ENCODE data around the gene MN1. TPM values are rescaled to one million over a fixed set of nuclear protein-coding genes. Genes with fewer than 3 reads are reported as not detected.

Gene MN1
- total RNA-seq, 2 donors from 2014 or later: 1.0 to 5.6 TPM

GRCh38 chr22:27713461-27713860 is 88.1 kb downstream of the MN1 start:
- no peak for ATAC-seq
- H3K4me3 ChIP-seq: no peak overlapping the region
- WGBS, 2 donors: 57 to 74% methylated on average over 4 of the region's 4 CpGs
- H3K4me1 ChIP-seq: no peaks in the 10 kb centered on the region
- H3K9me3 ChIP-seq: no peaks in the 10 kb centered on the region
- no peak for DNase-seq
- no peaks in the 10 kb centered on the region for H3K27me3 ChIP-seq
- no peak for TF ChIP-seq POLR2A (IDR thresholded peaks at IDR 0.05)
- no peak for TF ChIP-seq CTCF (IDR thresholded peaks at IDR 0.05)
- H3K36me3 ChIP-seq (replicated peaks in 1 of 2; ENCODE audit: insufficient read depth in 1 of 2, low read depth in 2 of 2): no peaks in the 10 kb centered on the region
- intact Hi-C loops (cut with DNase I): no loop called here
- H3K27ac ChIP-seq: no peak overlapping the region

GRCh38 chr22:27711756-27712155 is 89.8 kb downstream of the MN1 start:
- no peaks in the 10 kb centered on the region for H3K27me3 ChIP-seq

GRCh38 chr22:27711012-27711411 is 90.5 kb downstream of the MN1 start:
- TF ChIP-seq CTCF (IDR thresholded peaks at IDR 0.05) (no peak), POLR2A (IDR thresholded peaks at IDR 0.05) (no peak)
- no peak overlapping the region for H3K4me3 ChIP-seq
- intact Hi-C loops (cut with DNase I): no loop called here
- WGBS, 2 donors: 86 to 92% methylated on average over 2 to 3 of the region's 3 CpGs
- H3K27me3 ChIP-seq: no peaks in the 10 kb centered on the region
- H3K4me1 ChIP-seq: no peaks in the 10 kb centered on the region
- ATAC-seq: no peak
- H3K9me3 ChIP-seq: no peaks in the 10 kb centered on the region
- no peak overlapping the region for H3K27ac ChIP-seq
- no peak for DNase-seq
- H3K36me3 ChIP-seq (replicated peaks in 1 of 2; ENCODE audit: insufficient read depth in 1 of 2, low read depth in 2 of 2): no peaks in the 10 kb centered on the region

More at GRCh38 chr22:27711756-27712155, 89.8 kb downstream of the MN1 start:
- Histone ChIP-seq H3K36me3 (replicated peaks in 1 of 2; ENCODE audit: insufficient read depth in 1 of 2, low read depth in 2 of 2) (no peaks in the 10 kb centered on the region), H3K4me1 (no peaks in the 10 kb centered on the region), H3K4me3 (no peak overlapping the region), H3K9me3 (no peaks in the 10 kb centered on the region), H3K27ac (no peak overlapping the region)
- no peak for TF ChIP-seq CTCF (IDR thresholded peaks at IDR 0.05)
- TF ChIP-seq POLR2A (IDR thresholded peaks at IDR 0.05): no peak
- intact Hi-C loops (cut with DNase I): no loop called here
- ATAC-seq (no peak), DNase-seq (no peak)
- 58 to 69% methylated on average over 3 of the region's 3 CpGs for WGBS, 2 donors

GRCh38 chr22:27709919-27710675 is 91.5 kb downstream of the MN1 start:
- H3K27me3 ChIP-seq: no peaks in the 10 kb centered on the region
- TF ChIP-seq POLR2A (IDR thresholded peaks at IDR 0.05) (no peak), CTCF (IDR thresholded peaks at IDR 0.05) (no peak)
- no peak overlapping the region for H3K27ac ChIP-seq
- H3K4me3 ChIP-seq: no peak overlapping the region
- ATAC-seq: no peak
- intact Hi-C loops (cut with DNase I): no loop called here
- DNase-seq: no peak
- no peaks in the 10 kb centered on the region for H3K36me3 ChIP-seq (replicated peaks in 1 of 2; ENCODE audit: insufficient read depth in 1 of 2, low read depth in 2 of 2)
- H3K9me3 ChIP-seq: no peaks in the 10 kb centered on the region
- H3K4me1 ChIP-seq: no peaks in the 10 kb centered on the region
- 72 to 79% methylated on average over 8 of the region's 8 CpGs for WGBS, 2 donors

- Histone ChIP-seq H3K4me3 (no peak overlapping the region), H3K27me3 (no peaks in the 10 kb centered on the region), H3K27ac (no peak overlapping the region), H3K4me1 (no peaks in the 10 kb centered on the region), H3K36me3 (replicated peaks in 1 of 2; ENCODE audit: insufficient read depth in 1 of 2, low read depth in 2 of 2) (no peaks in the 10 kb centered on the region), H3K9me3 (no peaks in the 10 kb centered on the region)
- intact Hi-C loops (cut with DNase I): no loop called here
- ATAC-seq (no peak), DNase-seq (no peak)
- 77 to 79% methylated on average over 5 of the region's 5 CpGs for WGBS, 2 donors
- TF ChIP-seq CTCF (IDR thresholded peaks at IDR 0.05) (no peak), POLR2A (IDR thresholded peaks at IDR 0.05) (no peak)
Measured at GRCh38 chr22:27706489-27706888, 95.1 kb downstream of the MN1 start.
